Left cardiac atrium (tissue), 4 donors: ENCODE measurements around the gene ESCO1. TPM values are rescaled to one million over a fixed set of nuclear protein-coding genes. Genes with fewer than 3 reads are reported as not detected.
"Not testable (repeated sequence)": the region's sequence is repeated elsewhere in the genome, so short reads cannot be mapped to it uniquely, and the experiment has no call there.

ENCODE experiments used
- ATAC-seq, 2 donors: fragments of 200-7000 bp; cut with Tn5 transposase; one replicate each; pipeline ENCODE4 v1.9.1; 2020; ENCODE audit warnings: mild to moderate bottlenecking in 2 of 2, moderate library complexity in 2 of 2
- DNase-seq: peaks from one replicate; pipeline ENCODE4 v3.0.0-alpha.2; 2020
- intact Hi-C, 2 donors: fragments of 100-400 bp; cut with DNase I; formaldehyde crosslinking; loops; one replicate each; pipeline versions ENCODE4 v1.14.1 to v1.15.1; 2022 to 2023
- total RNA-seq, 2 donors: library from RNA; stranded (reverse); fragmentation: NEBNext Ultra II Directional; extraction: Animal tissue kit (Norgen Biotek cat#: 25700); gene quantifications; one replicate each; pipeline ENCODE4 v1.2.1, GENCODE V29; 2021
- donor health status: DM: no; HTN: yes; CAD: no.
- donor health status: DM: no; HTN: yes; CAD: no; lungs with severe emphysema.
- donor health status: DM: yes; HTN: yes; CAD: no.
- donor health status: Dilated cardiomyopathy.

Gene ESCO1
- total RNA-seq, 2 donors from 2014 or later = 8.6 to 11.7 TPM

GRCh38 chr18:21597620-21598019 lies 2.9 kb downstream of the ESCO1 start:
- no peak for DNase-seq
- intact Hi-C loops = no loop called here

DNA sequence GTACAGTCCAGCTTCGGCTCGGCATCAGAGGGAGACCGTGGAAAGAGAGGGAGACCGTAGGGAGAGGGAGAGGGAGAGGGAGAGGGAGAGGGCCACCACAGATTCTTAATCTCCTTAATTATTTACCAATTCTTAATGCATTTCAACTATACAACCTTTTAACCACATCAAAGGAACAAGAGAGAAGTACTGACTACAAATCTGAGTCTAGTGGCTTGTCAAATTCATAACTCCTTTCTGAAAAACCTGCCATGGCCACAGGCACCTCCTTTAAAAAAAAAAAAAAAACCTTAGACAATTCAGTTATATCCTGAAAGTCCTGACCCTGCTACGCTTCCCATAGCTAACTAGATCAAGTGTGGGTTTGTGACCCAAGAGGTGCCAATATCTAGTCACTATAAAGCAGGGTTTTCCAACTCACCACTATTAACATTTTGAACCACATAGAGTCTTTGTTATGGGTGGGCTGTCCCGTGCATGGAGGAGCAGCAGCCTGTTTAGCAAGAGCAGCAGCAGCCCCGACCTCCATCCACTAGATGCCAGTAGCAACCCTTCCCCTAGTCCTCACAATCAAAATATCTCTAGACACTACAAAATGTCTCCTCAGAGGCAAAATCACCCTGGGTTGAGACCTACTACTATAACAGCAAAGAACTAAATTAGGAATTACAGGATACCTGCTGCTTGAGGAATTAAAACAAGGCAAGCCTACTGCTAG lies 6.8 kb downstream of the ESCO1 start:
- no peak for ATAC-seq
- no peak for DNase-seq
- intact Hi-C loops = no loop called here

More at GRCh38 chr18:21597620-21598019, 2.9 kb downstream of the ESCO1 start:
- ATAC-seq = no peak

- ATAC-seq, intact Hi-C loops, DNase-seq: not testable (repeated sequence)
Measured at GRCh38 chr18:21592361-21592760, 8.1 kb downstream of the ESCO1 start.

GRCh38 chr18:21584391-21584790 lies 16.1 kb downstream of the ESCO1 start:
- no peak for ATAC-seq
- intact Hi-C loops = no loop called here
- DNase-seq = no peak

GRCh38 chr18:21575656-21576055 lies 24.8 kb downstream of the ESCO1 start:
- DNase-seq (no peak), ATAC-seq (no peak)
- intact Hi-C loops = no loop called here

- intact Hi-C loops = no loop called here
- DNase-seq = no peak
Measured at GRCh38 chr18:21571772-21572171, 28.7 kb downstream of the ESCO1 start.

DNA sequence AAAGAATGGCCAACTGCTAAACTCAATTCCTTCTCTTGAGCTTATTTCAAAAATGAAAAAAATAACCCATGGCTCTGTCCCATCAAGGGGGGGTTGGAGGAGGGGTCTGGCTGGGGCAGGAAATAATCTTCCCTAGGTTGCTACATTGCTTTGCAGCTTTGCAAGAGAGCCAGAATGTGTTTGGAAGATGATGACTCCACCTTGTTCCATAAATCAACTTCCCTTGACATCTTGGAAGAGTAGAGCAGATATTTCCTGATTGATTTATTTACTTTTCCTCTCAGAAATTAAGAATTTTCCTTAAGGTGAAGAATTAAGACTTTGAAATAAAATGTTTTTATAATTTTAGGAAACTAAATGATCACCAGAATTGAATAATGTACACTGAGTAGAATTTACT lies 41.3 kb downstream of the ESCO1 start:
- intact Hi-C loops = no loop called here
- ATAC-seq (no peak), DNase-seq (no peak)

More at GRCh38 chr18:21571772-21572171, 28.7 kb downstream of the ESCO1 start:
- ATAC-seq = no peak

- peak in 1 of 2 donors; percentile 65 for ATAC-seq
- intact Hi-C loops = no loop called here
- DNase-seq = no peak
Measured at GRCh38 chr18:21557607-21558253, 42.8 kb downstream of the ESCO1 start.

DNA sequence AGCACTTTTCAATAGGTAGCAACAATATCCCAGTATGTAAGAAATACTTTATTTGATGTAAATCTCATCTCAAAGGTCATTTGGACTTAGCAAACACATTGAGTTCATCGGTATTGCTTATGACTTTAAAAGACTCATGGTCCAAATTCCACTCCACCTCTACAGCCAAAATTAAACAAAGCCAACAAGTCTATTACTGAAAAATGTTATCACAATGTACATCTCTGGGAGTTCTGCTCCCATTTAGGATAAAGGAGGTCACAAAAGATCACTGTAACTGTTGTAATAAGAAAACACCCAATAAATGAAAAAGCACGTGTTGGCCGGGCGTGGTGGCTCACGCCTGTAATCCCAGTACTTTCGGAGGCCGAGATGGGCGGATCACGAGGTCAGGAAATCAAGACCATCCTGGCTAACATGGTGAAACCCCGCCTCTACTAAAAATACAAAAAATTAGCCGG lies 50.0 kb downstream of the ESCO1 start:
- no peak for ATAC-seq
- intact Hi-C loops = no loop called here
- no peak for DNase-seq

DNA sequence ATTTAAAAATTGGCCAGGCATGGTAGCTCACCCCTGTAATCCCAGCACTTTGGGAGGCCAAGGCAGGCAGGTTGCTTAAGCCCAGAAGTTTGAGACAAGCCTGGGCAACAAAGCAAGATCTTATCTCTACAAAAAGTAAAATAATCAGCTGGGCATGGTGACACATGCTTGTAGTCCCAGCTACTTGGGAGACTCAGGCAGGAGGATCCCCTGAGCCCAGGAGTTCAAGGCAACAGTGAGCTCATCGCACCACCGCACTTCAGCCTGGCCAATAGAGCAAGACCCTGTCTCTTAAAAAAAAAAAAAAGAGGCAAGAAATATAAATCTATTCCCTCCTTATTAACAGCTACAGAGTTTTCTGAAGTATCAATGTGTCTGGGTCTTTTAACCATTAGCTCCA lies 51.9 kb downstream of the ESCO1 start:
- ATAC-seq = no peak
- DNase-seq = no peak
- intact Hi-C loops = no loop called here

DNA sequence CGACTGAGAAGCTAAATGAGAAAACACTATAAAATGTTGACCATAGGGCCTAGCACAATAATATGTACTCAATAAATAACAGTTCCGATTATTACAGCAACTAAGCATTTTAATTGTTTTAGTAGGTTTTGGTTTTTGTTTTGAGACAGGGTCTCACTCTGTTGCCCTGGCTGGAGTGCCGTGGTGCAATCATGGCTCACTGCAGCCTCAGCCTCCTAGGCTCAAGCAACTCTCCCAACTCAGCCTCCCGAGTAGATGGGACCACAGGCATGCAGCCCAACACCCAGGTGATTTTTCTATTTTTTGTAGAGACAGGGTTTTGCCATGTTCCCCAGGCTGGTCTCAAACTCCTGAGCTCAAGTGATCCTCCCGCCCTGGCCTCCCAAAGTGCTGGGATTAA lies 54.1 kb downstream of the ESCO1 start:
- intact Hi-C loops = no loop called here
- no peak for DNase-seq
- ATAC-seq = no peak

- no peak for DNase-seq
- no peak for ATAC-seq
- intact Hi-C loops = no loop called here
Measured at GRCh38 chr18:21538230-21538629, 62.3 kb downstream of the ESCO1 start.

DNA sequence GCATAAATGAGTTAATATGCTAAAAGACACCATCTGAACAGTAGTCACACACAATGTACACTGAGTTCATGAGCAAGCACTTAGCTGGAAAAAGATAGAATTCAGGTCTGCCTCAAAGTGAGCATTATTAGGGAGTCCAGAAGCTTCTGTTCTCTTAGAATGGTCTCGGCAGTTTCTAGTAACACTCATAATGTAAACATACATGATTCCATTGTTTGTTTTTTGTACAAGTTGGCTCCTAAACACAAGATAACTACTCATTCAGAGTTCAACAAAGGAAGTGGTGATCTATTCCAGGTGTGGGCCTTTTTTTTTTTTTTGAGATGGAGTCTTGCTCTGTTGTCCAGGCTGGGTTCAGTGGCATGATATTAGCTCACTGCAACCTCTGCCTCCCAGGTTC lies 66.2 kb downstream of the ESCO1 start:
- DNase-seq (no peak), ATAC-seq (no peak)
- intact Hi-C loops = no loop called here

DNA sequence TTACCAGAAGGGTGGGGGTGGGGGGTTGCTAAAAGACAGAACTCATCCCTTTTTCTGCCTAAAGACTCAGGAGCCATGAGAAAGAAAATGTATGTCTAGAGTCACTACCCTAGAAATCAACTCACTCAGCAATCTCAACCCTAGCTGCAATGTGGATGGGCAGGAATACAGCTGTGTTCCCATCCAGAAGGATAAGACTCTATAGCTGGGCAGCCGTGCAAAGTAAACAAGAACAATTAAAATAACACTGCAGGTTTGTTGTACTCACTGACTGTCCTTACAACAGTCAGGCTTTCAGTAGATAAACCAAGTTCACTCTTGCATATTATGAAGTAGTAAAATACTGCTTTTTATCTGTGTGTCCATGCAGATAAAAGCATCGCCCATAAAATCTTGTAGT lies 74.0 kb downstream of the ESCO1 start:
- intact Hi-C loops = no loop called here
- DNase-seq = no peak

DNA sequence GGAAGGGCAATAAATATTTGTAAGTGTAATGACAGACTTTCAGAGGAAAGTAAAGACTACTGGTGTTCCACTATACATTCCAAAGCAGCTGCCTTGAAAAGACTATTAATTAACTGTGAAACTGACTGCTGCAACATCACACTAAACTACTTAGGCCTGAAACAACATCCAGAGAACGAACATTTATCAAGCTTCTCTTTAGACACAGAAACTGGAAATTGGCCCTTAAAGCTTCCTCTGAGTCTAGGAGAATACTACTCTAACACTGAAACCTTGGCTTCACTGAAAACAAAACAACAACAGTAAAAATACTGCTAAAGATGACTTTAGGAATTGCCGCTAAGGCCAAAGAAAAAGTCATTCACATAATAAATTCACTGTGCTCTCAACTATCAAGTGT lies 74.6 kb downstream of the ESCO1 start:
- ATAC-seq = no peak
- intact Hi-C loops = no loop called here

More for the DNA sequence above, 74.0 kb downstream of the ESCO1 start:
- ATAC-seq = no peak

GRCh38 chr18:21522530-21522929 lies 78.0 kb downstream of the ESCO1 start:
- DNase-seq (no peak), ATAC-seq (peak; percentile 53 to 78)
- intact Hi-C loops = no loop called here

More for the DNA sequence above, 74.6 kb downstream of the ESCO1 start:
- no peak for DNase-seq

DNA sequence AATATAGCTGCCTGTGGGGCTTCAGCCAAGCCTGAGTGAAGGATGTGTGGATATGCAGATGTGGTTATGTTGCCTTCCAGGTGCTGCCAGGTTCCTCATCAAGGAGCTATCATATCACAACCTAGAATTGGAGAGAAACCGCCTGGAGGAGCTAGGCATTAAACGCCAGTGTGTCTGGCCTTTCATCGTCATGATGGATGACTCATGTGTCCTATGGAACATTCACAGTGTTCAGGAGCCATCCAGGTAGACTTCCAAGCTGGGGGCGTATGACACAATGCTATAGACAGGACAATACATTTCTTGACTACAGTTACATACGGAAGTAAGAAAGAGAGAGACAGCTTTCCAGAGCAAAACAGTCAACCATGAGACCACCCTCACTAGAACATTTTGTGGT lies 86.8 kb downstream of the ESCO1 start:
- no peak for ATAC-seq
- intact Hi-C loops = no loop called here
- no peak for DNase-seq

- ATAC-seq (no peak), DNase-seq (no peak)
- intact Hi-C loops = no loop called here
Measured at GRCh38 chr18:21513292-21513691, 87.2 kb downstream of the ESCO1 start.

- no peak for DNase-seq
- ATAC-seq = no peak
- intact Hi-C loops = no loop called here
Measured at GRCh38 chr18:21509062-21509461, 91.4 kb downstream of the ESCO1 start.

- ATAC-seq (no peak), DNase-seq (no peak)
- intact Hi-C loops = no loop called here
Measured at GRCh38 chr18:21507913-21508701, 92.4 kb downstream of the ESCO1 start.
